NCI-H1105 treated with DMSO at 0.1 percent for 48 hours (cell line): Measurements from ENCODE around the gene ELL.

Source experiments
- DNase-seq: peaks from one replicate; lab custom pipeline; 2025; lab: John Stamatoyannopoulos, UW

The ELL gene

GRCh38 chr19:18469069-18469846 lies 52.6 kb downstream of the ELL start:
- DNase-seq, result peak; percentile 26

- DNase-seq, result no peak
These were observed 53.4 kb downstream of the ELL start for GRCh38 chr19:18468517-18468916.

- no peak for DNase-seq
These were observed 53.9 kb downstream of the ELL start for GRCh38 chr19:18467978-18468377.

GRCh38 chr19:18466354-18466753 lies 55.5 kb downstream of the ELL start:
- no peak for DNase-seq

GRCh38 chr19:18465964-18466339 lies 55.9 kb downstream of the ELL start:
- DNase-seq, result no peak

- DNase-seq, result no peak
These were observed 56.5 kb downstream of the ELL start for GRCh38 chr19:18465214-18465963.

- DNase-seq, result peak; percentile 73
These were observed 57.2 kb downstream of the ELL start for GRCh38 chr19:18464646-18465045.

GRCh38 chr19:18461471-18461870 lies 60.4 kb downstream of the ELL start:
- DNase-seq, result no peak

- DNase-seq, result no peak
These were observed 61.0 kb downstream of the ELL start for GRCh38 chr19:18460900-18461299.

GRCh38 chr19:18457483-18458331 lies 64.2 kb downstream of the ELL start:
- no peak for DNase-seq

- no peak for DNase-seq
These were observed 64.9 kb downstream of the ELL start for GRCh38 chr19:18456974-18457373.

- DNase-seq, result no peak
These were observed 65.6 kb downstream of the ELL start for GRCh38 chr19:18456279-18456678.

GRCh38 chr19:18453269-18454024 lies 68.4 kb downstream of the ELL start:
- no peak for DNase-seq

GRCh38 chr19:18452386-18452785 lies 69.5 kb downstream of the ELL start:
- no peak for DNase-seq

- peak; percentile 56 for DNase-seq
These were observed 70.7 kb downstream of the ELL start for GRCh38 chr19:18450931-18451836.

GRCh38 chr19:18450021-18450930 lies 71.6 kb downstream of the ELL start:
- no peak for DNase-seq

GRCh38 chr19:18449552-18449951 lies 72.3 kb downstream of the ELL start:
- DNase-seq, result no peak

GRCh38 chr19:18446811-18447359 lies 75.0 kb downstream of the ELL start:
- DNase-seq, result no peak

GRCh38 chr19:18446145-18446810 lies 75.6 kb downstream of the ELL start:
- DNase-seq, result no peak
